OCI-LY1 (cell line): ENCODE results near the gene MICOS13.

Experiments
- H2AFZ ChIP-seq: fragments of 200-600 bp; sonication (generic), shearing (Covaris generic); 2 replicates; pipeline ENCODE4 v1.6.0; 2014; ENCODE audit warnings: antibody characterized with exemption, mild to moderate bottlenecking, low read length
- H3F3A ChIP-seq: fragments of 200-600 bp; sonication (generic), shearing (Covaris generic); 2 replicates; pipeline ENCODE4 v1.6.0; 2014; ENCODE audit warnings: mild to moderate bottlenecking, antibody characterized with exemption, low read length, moderate library complexity; ENCODE audit not compliant: insufficient read depth
- H3K27ac ChIP-seq: fragments of 200-600 bp; sonication (generic); 2 replicates; pipeline ENCODE4 v1.5.1; 2014; ENCODE audit warnings: low read length, mixed run types, mild to moderate bottlenecking, low read depth; ENCODE audit not compliant: poor library complexity, severe bottlenecking
- H3K27me3 ChIP-seq: fragments of 200-600 bp; sonication (generic); 2 replicates; pipeline ENCODE4 v1.6.0; 2014; ENCODE audit warnings: antibody characterized with exemption, mild to moderate bottlenecking, low read length, moderate library complexity; ENCODE audit not compliant: insufficient read depth
- H3K36me3 ChIP-seq: fragments of 200-600 bp; sonication (generic); 2 replicates; pipeline ENCODE4 v1.6.1; 2014; ENCODE audit warnings: mild to moderate bottlenecking, antibody characterized with exemption, low read length, moderate library complexity, mixed read lengths; ENCODE audit not compliant: insufficient read depth
- H3K4me1 ChIP-seq: fragments of 200-600 bp; sonication (generic); 2 replicates; pipeline ENCODE4 v1.5.1; 2014; ENCODE audit warnings: mild to moderate bottlenecking, low read length, moderate library complexity; ENCODE audit not compliant: insufficient read depth, severe bottlenecking
- H3K4me2 ChIP-seq: fragments of 200-600 bp; sonication (generic), shearing (Covaris generic); 2 replicates; pipeline ENCODE4 v1.6.1; 2014; ENCODE audit warnings: low read length
- H3K4me3 ChIP-seq: fragments of 200-600 bp; sonication (generic); 2 replicates; pipeline ENCODE4 v1.5.1; 2014; ENCODE audit warnings: low read length, low read depth, mild to moderate bottlenecking, mixed read lengths; ENCODE audit not compliant: poor library complexity, severe bottlenecking
- H3K79me2 ChIP-seq: fragments of 200-600 bp; shearing (Covaris generic); 2 replicates; pipeline ENCODE4 v1.6.1; 2016; ENCODE audit warnings: mixed run types, low read length, mixed read lengths; ENCODE audit not compliant: insufficient read depth
- H3K9ac ChIP-seq: fragments of 200-600 bp; sonication (generic), shearing (Covaris generic); 2 replicates; pipeline ENCODE4 v1.6.1; 2014; ENCODE audit warnings: mild to moderate bottlenecking, low read length, mixed read lengths
- H3K9me2 ChIP-seq: fragments of 200-600 bp; sonication (generic), shearing (Covaris generic); 2 replicates; pipeline ENCODE4 v1.6.1; 2014; ENCODE audit warnings: low read depth, mild to moderate bottlenecking, low read length, mixed read lengths
- H3K9me3 ChIP-seq: fragments of 200-600 bp; shearing (Covaris generic); 2 replicates; pipeline ENCODE4 v1.6.1; 2014; ENCODE audit warnings: low read length, mixed read lengths
- H4K20me1 ChIP-seq: fragments of 200-600 bp; sonication (generic), shearing (Covaris generic); 2 replicates; pipeline ENCODE4 v1.6.0; 2016; ENCODE audit warnings: mild to moderate bottlenecking, low read length; ENCODE audit not compliant: insufficient read depth
- EZH2 ChIP-seq: fragments of 200-600 bp; sonication (generic), shearing (Covaris generic); IDR thresholded peaks from 2 replicates; pipeline ENCODE4 v1.8.0; 2017; ENCODE audit warnings: borderline replicate concordance, mixed run types, mild to moderate bottlenecking, antibody characterized with exemption, low read length, moderate library complexity, mixed read lengths
- TF ChIP-seq, protein P1 (sequence below): fragments of 200-600 bp; sonication (generic), shearing (Covaris generic); IDR thresholded peaks from 2 replicates; pipeline ENCODE4 v1.5.1; 2017; ENCODE audit warnings: mild to moderate bottlenecking, antibody characterized with exemption, low read length, moderate library complexity, mixed read lengths

The MICOS13 gene

DNA sequence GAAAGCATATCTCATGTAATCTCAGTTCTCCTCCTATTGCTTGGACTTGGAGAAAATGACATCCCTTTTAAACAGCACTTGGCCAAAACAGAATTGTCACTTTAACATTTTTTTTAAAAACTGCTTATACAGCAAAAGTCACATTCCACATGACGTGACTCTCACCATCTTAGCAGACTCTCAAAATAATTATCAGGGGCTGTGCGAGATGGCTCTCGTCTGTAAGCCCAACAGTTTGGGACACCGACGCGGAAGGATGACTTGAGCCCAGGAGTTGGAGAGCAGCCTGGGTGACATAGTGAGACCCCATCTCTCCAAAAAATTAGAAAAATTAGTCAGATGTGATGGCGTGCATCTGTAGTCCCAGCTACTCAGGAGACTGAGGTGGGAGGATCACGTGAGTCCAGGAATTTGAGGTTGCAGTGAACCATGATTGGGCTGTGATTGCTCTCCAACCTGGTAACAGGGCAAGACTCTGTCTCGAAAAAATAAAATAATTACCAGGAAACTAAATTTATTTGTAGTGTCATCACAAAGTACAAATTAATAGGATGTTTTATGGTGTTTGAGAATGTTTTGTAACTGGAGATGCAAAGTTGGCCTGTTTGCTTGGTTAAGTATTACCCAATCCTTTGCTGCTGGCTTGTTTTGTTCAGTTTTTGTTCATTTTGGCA lies 48.6 kb downstream of the MICOS13 start:
- TF ChIP-seq, protein P1, sequence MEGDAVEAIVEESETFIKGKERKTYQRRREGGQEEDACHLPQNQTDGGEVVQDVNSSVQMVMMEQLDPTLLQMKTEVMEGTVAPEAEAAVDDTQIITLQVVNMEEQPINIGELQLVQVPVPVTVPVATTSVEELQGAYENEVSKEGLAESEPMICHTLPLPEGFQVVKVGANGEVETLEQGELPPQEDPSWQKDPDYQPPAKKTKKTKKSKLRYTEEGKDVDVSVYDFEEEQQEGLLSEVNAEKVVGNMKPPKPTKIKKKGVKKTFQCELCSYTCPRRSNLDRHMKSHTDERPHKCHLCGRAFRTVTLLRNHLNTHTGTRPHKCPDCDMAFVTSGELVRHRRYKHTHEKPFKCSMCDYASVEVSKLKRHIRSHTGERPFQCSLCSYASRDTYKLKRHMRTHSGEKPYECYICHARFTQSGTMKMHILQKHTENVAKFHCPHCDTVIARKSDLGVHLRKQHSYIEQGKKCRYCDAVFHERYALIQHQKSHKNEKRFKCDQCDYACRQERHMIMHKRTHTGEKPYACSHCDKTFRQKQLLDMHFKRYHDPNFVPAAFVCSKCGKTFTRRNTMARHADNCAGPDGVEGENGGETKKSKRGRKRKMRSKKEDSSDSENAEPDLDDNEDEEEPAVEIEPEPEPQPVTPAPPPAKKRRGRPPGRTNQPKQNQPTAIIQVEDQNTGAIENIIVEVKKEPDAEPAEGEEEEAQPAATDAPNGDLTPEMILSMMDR, result no peak
- TF ChIP-seq EZH2, result no peak
- no peak overlapping the region for H3K27ac ChIP-seq
- H3K4me2 ChIP-seq, result no peak overlapping the region
- H2AFZ ChIP-seq, result no peak overlapping the region
- no peak overlapping the region for H3K9ac ChIP-seq
- peaks cover 100% of the 10 kb centered on the region for H3K79me2 ChIP-seq
- H3K4me1 ChIP-seq, result peaks cover 32% of the 10 kb centered on the region
- peaks cover 19% of the 10 kb centered on the region; the same call in 1 of the 2 replicates for H4K20me1 ChIP-seq
- H3K36me3 ChIP-seq, result peaks cover 88% of the 10 kb centered on the region
- no peak overlapping the region for H3K4me3 ChIP-seq
- no peaks in the 10 kb centered on the region for H3K9me3 ChIP-seq
- H3F3A ChIP-seq, result no peaks in the 10 kb centered on the region; the same call in 1 of the 2 replicates
- H3K27me3 ChIP-seq, result no peaks in the 10 kb centered on the region
- H3K9me2 ChIP-seq, result no peaks in the 10 kb centered on the region

DNA sequence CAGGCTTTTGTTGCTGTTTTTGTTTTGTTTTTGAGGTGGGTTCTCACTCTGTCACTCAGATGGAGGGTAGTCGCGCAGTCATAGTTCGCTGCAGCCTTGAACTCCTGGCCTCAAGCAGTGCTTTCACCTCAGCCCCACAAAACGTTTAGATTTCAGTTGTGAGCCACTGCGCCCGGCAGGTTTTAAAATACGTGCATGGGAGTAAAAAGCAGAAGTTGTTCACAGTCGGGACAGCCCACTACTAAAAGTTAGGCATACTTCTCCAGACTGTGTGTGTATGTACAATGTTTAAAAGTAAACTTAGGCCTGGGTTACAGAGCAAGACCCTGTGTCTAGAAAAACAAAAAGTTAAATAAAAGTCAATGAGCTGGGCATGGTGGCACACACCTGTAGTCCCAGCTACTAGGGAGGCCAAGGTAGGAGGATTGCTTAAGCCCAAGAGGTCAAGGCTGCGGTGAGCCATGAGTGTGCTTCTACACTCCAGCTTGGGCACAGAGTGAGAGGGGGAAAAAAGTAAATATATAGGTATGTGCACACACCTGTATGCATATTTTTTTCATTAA lies 51.3 kb downstream of the MICOS13 start:
- H3K27me3 ChIP-seq, result no peaks in the 10 kb centered on the region
- peaks cover 11% of the 10 kb centered on the region; the same call in 1 of the 2 replicates for H4K20me1 ChIP-seq
- no peak overlapping the region for H2AFZ ChIP-seq
- peak overlapping the region; percentile 49 for H3K27ac ChIP-seq
- no peak overlapping the region; the same call in 1 of the 2 replicates for H3K9ac ChIP-seq
- H3K4me1 ChIP-seq, result peaks cover 57% of the 10 kb centered on the region
- H3K36me3 ChIP-seq, result peaks cover 91% of the 10 kb centered on the region
- H3K9me3 ChIP-seq, result no peaks in the 10 kb centered on the region
- TF ChIP-seq, protein P1, result no peak
- TF ChIP-seq EZH2, result no peak
- peak overlapping the region; percentile 28; the same call in 1 of the 2 replicates for H3K4me2 ChIP-seq
- no peaks in the 10 kb centered on the region for H3K9me2 ChIP-seq
- H3K4me3 ChIP-seq, result no peak overlapping the region
- H3K79me2 ChIP-seq, result peaks cover 100% of the 10 kb centered on the region
- H3F3A ChIP-seq, result no peaks in the 10 kb centered on the region

DNA sequence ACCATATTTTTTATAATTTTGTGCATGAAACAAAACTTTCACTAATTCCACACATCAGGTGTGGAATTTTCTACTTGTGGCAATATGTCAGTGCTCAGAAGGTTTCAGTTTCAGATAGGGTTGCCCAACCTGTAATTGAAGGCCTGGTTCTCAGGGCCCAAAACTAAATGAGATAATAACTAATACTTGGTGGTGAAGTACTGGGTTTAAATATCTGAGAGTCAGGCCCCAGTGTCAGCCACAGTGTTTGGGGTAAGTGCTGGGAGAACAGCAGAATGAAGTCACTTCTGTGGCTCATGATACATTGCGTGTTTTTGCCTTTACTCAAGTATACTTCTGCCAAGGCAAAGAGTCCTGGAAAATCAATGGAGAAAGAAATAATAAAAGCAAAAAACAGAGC lies 51.9 kb downstream of the MICOS13 start:
- peaks cover 57% of the 10 kb centered on the region for H3K4me1 ChIP-seq
- no peaks in the 10 kb centered on the region for H3K9me3 ChIP-seq
- peaks cover 96% of the 10 kb centered on the region for H3K36me3 ChIP-seq
- no peak overlapping the region for H2AFZ ChIP-seq
- no peaks in the 10 kb centered on the region for H3F3A ChIP-seq
- TF ChIP-seq, protein P1, result no peak
- no peak for TF ChIP-seq EZH2
- H4K20me1 ChIP-seq, result peaks cover 11% of the 10 kb centered on the region; the same call in 1 of the 2 replicates
- H3K27me3 ChIP-seq, result no peaks in the 10 kb centered on the region
- no peak overlapping the region; the same call in 1 of the 2 replicates for H3K9ac ChIP-seq
- H3K9me2 ChIP-seq, result no peaks in the 10 kb centered on the region
- H3K79me2 ChIP-seq, result peaks cover 100% of the 10 kb centered on the region
- peak overlapping the region; percentile 49 for H3K27ac ChIP-seq
- no peak overlapping the region for H3K4me3 ChIP-seq
- peak overlapping the region; percentile 28; the same call in 1 of the 2 replicates for H3K4me2 ChIP-seq
